K562 (cell line): ENCODE data around the gene INVS. TPM values are rescaled to one million over a fixed set of nuclear protein-coding genes. Genes with fewer than 3 reads are reported as not detected.

Experiments used
- ATAC-seq: fragments of 200-7000 bp; cut with Tn5 transposase; 3 replicates; pipeline ENCODE4 v1.9.1; 2020; ENCODE audit warnings: moderate library complexity
- BruUV-seq: library from RNA; stranded (reverse); fragments of 400-500 nt; replicated peaks from 2 replicates; lab custom pipeline; 2021; lab: Mats Ljungman, UMichigan
- CTCF ChIA-PET: fragments of 300-600 bp; formaldehyde crosslinking; extraction: SDS; loops from one replicate; lab custom pipeline; 2021; ENCODE audit warnings: low intra/inter-chr PET ratio; lab: Yijun Ruan, JAX
- POLR2A ChIA-PET: fragments of 300-600, 350-650 bp; sonication (Branson Sonifier 250); formaldehyde crosslinking; extraction: SDS; loops from one replicate; lab custom pipeline; 2021; ENCODE audit warnings: antibody characterized with exemption, inconsistent platforms; lab: Yijun Ruan, JAX
- DNase-seq, 4 experiments: peaks; one replicate each; pipeline versions ENCODE4 v3.0.0 to v3.0.0-alpha.2; 2011 to 2018; ENCODE audit warnings: low spot score in 3 of 4, mixed read lengths in 3 of 4; ENCODE audit errors: extremely low read depth in 1 of 4
- FAIRE-seq: peaks from 2 replicates; lab custom pipeline; 2011; peaks lifted over from hg19 to GRCh38; lab: Jason Lieb, UNC
- H2AFZ ChIP-seq: 2 replicates; pipeline ENCODE4 v1.6.0; 2011; ENCODE audit warnings: low read depth, low read length, control low read depth, inconsistent platforms
- H3K27ac ChIP-seq: fragments of 200-600 bp; 3 replicates; pipeline ENCODE4 v1.8.0; 2011; ENCODE audit warnings: low read depth, mild to moderate bottlenecking, control low read depth, inconsistent platforms, low read length, moderate library complexity, mixed read lengths; ENCODE audit errors: extremely low read depth
- H3K27me3 ChIP-seq, 2 experiments: fragments of 300-600 bp in 1 of 2; 2 replicates in 1 of 2; 3 replicates in 1 of 2; pipeline versions ENCODE4 v1.6.0 to v1.8.0; 2011; ENCODE audit warnings: inconsistent platforms in 2 of 2, low read length in 2 of 2, mild to moderate bottlenecking in 1 of 2, mixed read lengths in 1 of 2, moderate library complexity in 1 of 2; ENCODE audit not compliant: control insufficient read depth in 2 of 2, insufficient read depth in 2 of 2
- H3K36me3 ChIP-seq: fragments of 300-600 bp; 3 replicates; pipeline ENCODE4 v1.8.0; 2011; ENCODE audit warnings: mild to moderate bottlenecking, low read length, inconsistent platforms; ENCODE audit not compliant: control insufficient read depth, insufficient read depth
- H3K4me1 ChIP-seq, 2 experiments: fragments of 200-600 bp in 1 of 2; replicated peaks in 1 of 2; 2 replicates in 1 of 2; 3 replicates in 1 of 2; pipeline versions ENCODE4 v1.5.1 to v1.8.0; 2011; ENCODE audit warnings: inconsistent platforms in 2 of 2, low read length in 2 of 2, mild to moderate bottlenecking in 1 of 2, mixed read lengths in 1 of 2, moderate library complexity in 1 of 2; ENCODE audit not compliant: control insufficient read depth in 2 of 2, insufficient read depth in 2 of 2
- H3K4me2 ChIP-seq: 2 replicates; pipeline ENCODE4 v1.6.1; 2011; ENCODE audit warnings: low read length, control low read depth, inconsistent platforms, mixed read lengths; ENCODE audit not compliant: insufficient read depth
- H3K4me3 ChIP-seq: fragments of 200-600 bp; sonication (generic), shearing (Covaris generic); 2 replicates; pipeline ENCODE4 v1.5.1; 2016; ENCODE audit warnings: control low read depth, inconsistent platforms
- H3K79me2 ChIP-seq: fragments of 200-600 bp; 3 replicates; pipeline ENCODE4 v1.8.0; 2011; ENCODE audit warnings: low read length, inconsistent platforms; ENCODE audit not compliant: control insufficient read depth, insufficient read depth
- H3K9ac ChIP-seq, 2 experiments: 2 replicates each; pipeline versions ENCODE4 v1.6.0 to v1.6.1; 2011; ENCODE audit warnings: low read depth in 2 of 2, low read length in 2 of 2, control low read depth in 1 of 2, inconsistent platforms in 1 of 2, mild to moderate bottlenecking in 1 of 2, mixed read lengths in 1 of 2; ENCODE audit not compliant: insufficient read depth in 1 of 2
- H3K9me1 ChIP-seq: one replicate; pipeline ENCODE4 v1.6.0; 2011; ENCODE audit warnings: inconsistent platforms, mild to moderate bottlenecking, low read length, moderate library complexity; ENCODE audit not compliant: control insufficient read depth, insufficient read depth
- H3K9me3 ChIP-seq: replicated peaks from 2 replicates; pipeline ENCODE4 v1.5.1; 2011; ENCODE audit warnings: low read depth, low read length, inconsistent platforms; ENCODE audit not compliant: control insufficient read depth, insufficient read depth
- H4K20me1 ChIP-seq: replicated peaks from 2 replicates; pipeline ENCODE4 v1.6.1; 2011; ENCODE audit warnings: low read length, inconsistent platforms, mixed read lengths; ENCODE audit not compliant: control insufficient read depth, insufficient read depth
- BCLAF1 ChIP-seq, 2 experiments: fragments of 450-650 bp in 1 of 2; IDR thresholded peaks; 2 replicates each; pipeline ENCODE4 v1.6.1; 2011 to 2017; ENCODE audit warnings: low read depth in 2 of 2, antibody characterized with exemption in 1 of 2, borderline replicate concordance in 1 of 2, low read length in 1 of 2, mild to moderate bottlenecking in 1 of 2, mixed read lengths in 1 of 2; ENCODE audit not compliant: control insufficient read depth in 1 of 2
- ETV6 ChIP-seq, 3 experiments: fragments of 150-350 bp in 1 of 3; sonication (generic) in 1 of 3; formaldehyde crosslinking in 1 of 3; IDR thresholded peaks; 2 replicates each; pipeline versions ENCODE4 v1.6.1 to v1.8.0; 2014 to 2022; ENCODE audit warnings: borderline replicate concordance in 2 of 3, low read depth in 2 of 3, antibody characterized with exemption in 1 of 3, low read length in 1 of 3, mild to moderate bottlenecking in 1 of 3, missing genetic modification reagents in 1 of 3
- JUNB ChIP-seq: fragments of 450-650 bp; formaldehyde crosslinking; conservative IDR thresholded peaks from 2 replicates; pipeline ENCODE4 v1.4.0; 2020; ENCODE audit warnings: mild to moderate bottlenecking
- MAX ChIP-seq: sonication (generic); formaldehyde crosslinking; IDR thresholded peaks from 2 replicates; pipeline ENCODE4 v1.9.0; 2022; ENCODE audit warnings: mild to moderate bottlenecking, missing genetic modification reagents
- MCM5 ChIP-seq: fragments of 450-650 bp; IDR thresholded peaks from 2 replicates; pipeline ENCODE4 v1.6.1; 2016; ENCODE audit warnings: low read depth
- YBX1 ChIP-seq: fragments of 450-650 bp; IDR thresholded peaks from 2 replicates; pipeline ENCODE4 v1.7.1; 2016; ENCODE audit warnings: mild to moderate bottlenecking
- ZNF766 ChIP-seq: fragments of 200-800 bp; sonication (Bioruptor generic); conservative IDR thresholded peaks from 2 replicates; pipeline ENCODE4 v1.6.1; 2016; ENCODE audit warnings: missing genetic modification characterization, missing compliant biosample characterization
- ZNF830 ChIP-seq: fragments of 250-450 bp; sonication (Bioruptor Pico); IDR thresholded peaks from 2 replicates; pipeline ENCODE4 v1.5.0; 2021; ENCODE audit warnings: mild to moderate bottlenecking
- WGBS: fragments of 100-300 bp; shearing (Covaris generic); methylation state at CpG from one replicate; pipeline ENCODE4 v1.1.6; 2016; ENCODE audit warnings: low coverage, mixed read lengths; ENCODE audit not compliant: insufficient coverage; ENCODE audit errors: missing lambda C conversion rate; 5-methylcytosine and 5-hydroxymethylcytosine counted together
- in situ Hi-C: fragments of 300-500 bp; cut with MboI; formaldehyde crosslinking; loops from 4 replicates; pipeline ENCODE4 v1.15.0; 2018; ENCODE audit warnings: inconsistent platforms, mixed read lengths
- intact Hi-C: fragments of 100-400 bp; cut with micrococcal nuclease; formaldehyde crosslinking; loops from 2 replicates; pipeline ENCODE4 v1.14.2; 2022
- polyA plus RNA-seq, 8 experiments: library from polyadenylated mRNA; depleted of rRNA in 4 of 8; stranded (reverse) in 5 of 8; unstranded in 3 of 8; fragments of >200 nt; fragmentation: Nextera tagmentation in 2 of 8; fragmentation: Illumina TruSeq in 1 of 8; extraction: Ambion mirVana in 2 of 8; extraction: Trizol in 1 of 8; gene quantifications; 2 replicates each; pipeline versions ENCODE4 v1.2.1 to v1.2.3, GENCODE V29; 2011 to 2014; ENCODE audit warnings: inconsistent platforms in 1 of 8, missing spikeins in 1 of 8
- total RNA-seq, 7 experiments: library from RNA; depleted of rRNA in 6 of 7; stranded (reverse); fragments of >200 nt in 6 of 7; fragmentation: Illumina TruSeq in 2 of 7; extraction: Trizol in 2 of 7; gene quantifications; 2 replicates each; pipeline versions ENCODE4 v1.2.1 to v1.2.3, GENCODE V29; 2011 to 2021; ENCODE audit warnings: low replicate concordance in 1 of 7

INVS gene
- total and polyA plus RNA-seq, 9 of the 15 experiments (the other 6 are each of a cell fraction or from before 2014, with no cell fraction given) = 0.77 to 18.5 (median 10.0) TPM

- ChIA-PET POLR2A (no interaction called here), CTCF (no interaction called here)
- FAIRE-seq = no peak
- H4K20me1 ChIP-seq = no peaks in the 10 kb centered on the region
- peaks cover 10% of the 10 kb centered on the region; the same call in 2 of the 3 replicates for H3K36me3 ChIP-seq
- no peak for ATAC-seq
- 54% methylated on average over 2 of the region's 2 CpGs for WGBS
- no peak for DNase-seq
- H3K79me2 ChIP-seq = no peaks in the 10 kb centered on the region
- no peak overlapping the region for H3K27ac ChIP-seq
- H3K4me1 ChIP-seq = no peaks in the 10 kb centered on the region; a peak in 1 of 5 replicates
- H2AFZ ChIP-seq = no peak overlapping the region
- H3K9me3 ChIP-seq = no peaks in the 10 kb centered on the region
- H3K9ac ChIP-seq = no peak overlapping the region
- H3K9me1 ChIP-seq = no peaks in the 10 kb centered on the region
- no TSS peak for BruUV-seq
- in situ Hi-C loops (no loop called here), intact Hi-C loops (no loop called here)
- H3K4me2 ChIP-seq = no peak overlapping the region
- no peaks in the 10 kb centered on the region for H3K27me3 ChIP-seq
- no peak overlapping the region for H3K4me3 ChIP-seq
- TF ChIP-seq ZNF830 (CRISPR knock-in tag) (no peak), MCM5 (no peak), BCLAF1 (IDR thresholded peaks at IDR 0.05; ENCODE audit: borderline replicate concordance in 1 of 2, control insufficient read depth in 1 of 2, low read depth in 2 of 2, low read length in 1 of 2) (no peak), ZNF766 (CRISPR knock-in tag) (no peak), ETV6 (IDR thresholded peaks at IDR 0.05; ENCODE audit: borderline replicate concordance in 1 of 2, low read depth in 2 of 2, low read length in 1 of 2) (no peak), ETV6 (CRISPR knock-in tag; IDR thresholded peaks at IDR 0.05; ENCODE audit: borderline replicate concordance) (no peak), YBX1 (no peak), MAX (CRISPR knock-in tag) (no peak), JUNB (no peak)
These were observed 141.5 kb downstream of the INVS start for GRCh38 chr9:100240512-100240911.
